Activated B cell treated with CpG ODN at 0.5 μM for 24 hours (primary cell): ENCODE measurements around the gene SREBF1. TPM values are rescaled to one million over a fixed set of nuclear protein-coding genes. Genes with fewer than 3 reads are reported as not detected.

Experiments
- ATAC-seq: fragments of 200-7000 bp; cut with Tn5 transposase; one replicate; pipeline ENCODE4 v1.10.0; 2021; ENCODE audit warnings: low read depth, mild to moderate bottlenecking, moderate library complexity
- CTCF ChIA-PET: fragments of 350-600 bp; sonication (Branson Sonifier 250); formaldehyde crosslinking; loops from one replicate; lab custom pipeline; 2021; ENCODE audit warnings: antibody characterized with exemption; lab: Charles Lee
- POLR2A ChIA-PET: fragments of 350-600 bp; sonication (Branson Sonifier 250); formaldehyde crosslinking; loops from one replicate; lab custom pipeline; 2021; ENCODE audit warnings: antibody characterized with exemption; lab: Charles Lee
- DNase-seq: peaks from one replicate; pipeline ENCODE4 v3.0.0; 2022
- H3K27ac Mint-ChIP-seq: one replicate; pipeline ENCODE4 v1.8.0; 2020; ENCODE audit warnings: mixed read lengths
- H3K27me3 Mint-ChIP-seq: one replicate; pipeline ENCODE4 v1.8.0; 2021; ENCODE audit warnings: mixed read lengths
- H3K36me3 Mint-ChIP-seq: one replicate; pipeline ENCODE4 v1.8.0; 2021; ENCODE audit warnings: low read depth, mixed read lengths
- H3K4me1 Mint-ChIP-seq: one replicate; pipeline ENCODE4 v1.8.0; 2021; ENCODE audit warnings: mixed read lengths
- H3K4me3 Mint-ChIP-seq: one replicate; pipeline ENCODE4 v1.8.0; 2020; ENCODE audit warnings: mild to moderate bottlenecking, mixed read lengths
- H3K9me3 Mint-ChIP-seq: one replicate; pipeline ENCODE4 v1.8.0; 2020; ENCODE audit warnings: mixed read lengths
- intact Hi-C: fragments of 100-400 bp; cut with micrococcal nuclease; formaldehyde crosslinking; loops from one replicate; pipeline ENCODE4 v1.15.1; 2024
- total RNA-seq: library from RNA; stranded (reverse); gene quantifications from 2 replicates; pipeline ENCODE4 v1.2.3, GENCODE V29; 2022
- TF ChIP-seq, protein P1 (sequence below): fragments of 200-600 bp; IDR thresholded peaks from one replicate; pipeline ENCODE4 v1.8.0; 2022; ENCODE audit warnings: antibody characterized with exemption, mild to moderate bottlenecking

Gene SREBF1
- total RNA-seq, 1 donor from 2014 or later: 19.7 TPM

DNA sequence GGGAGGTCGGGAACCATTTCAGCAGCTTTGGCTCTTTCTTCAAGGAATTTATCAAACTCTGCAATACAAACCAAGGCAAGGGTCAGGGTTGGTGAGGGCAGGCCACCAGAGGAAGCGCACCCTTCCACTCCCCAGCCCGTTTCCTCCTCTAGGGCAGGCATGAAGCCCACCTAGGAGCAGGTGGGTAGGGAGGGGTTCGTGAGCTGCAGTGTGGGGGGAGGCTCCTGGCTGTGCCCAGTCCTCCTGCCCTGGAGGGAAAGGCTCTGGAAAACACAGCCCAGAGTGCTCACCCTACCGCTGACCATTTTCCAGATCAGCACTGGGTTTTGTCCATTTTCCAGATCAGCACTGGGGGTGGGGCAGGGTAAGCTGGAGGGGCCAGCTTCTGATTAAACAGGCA, 10.9 kb upstream of the SREBF1 start:
- H3K27ac Mint-ChIP-seq: no peak overlapping the region
- H3K27me3 Mint-ChIP-seq: no peaks in the 10 kb centered on the region

DNA sequence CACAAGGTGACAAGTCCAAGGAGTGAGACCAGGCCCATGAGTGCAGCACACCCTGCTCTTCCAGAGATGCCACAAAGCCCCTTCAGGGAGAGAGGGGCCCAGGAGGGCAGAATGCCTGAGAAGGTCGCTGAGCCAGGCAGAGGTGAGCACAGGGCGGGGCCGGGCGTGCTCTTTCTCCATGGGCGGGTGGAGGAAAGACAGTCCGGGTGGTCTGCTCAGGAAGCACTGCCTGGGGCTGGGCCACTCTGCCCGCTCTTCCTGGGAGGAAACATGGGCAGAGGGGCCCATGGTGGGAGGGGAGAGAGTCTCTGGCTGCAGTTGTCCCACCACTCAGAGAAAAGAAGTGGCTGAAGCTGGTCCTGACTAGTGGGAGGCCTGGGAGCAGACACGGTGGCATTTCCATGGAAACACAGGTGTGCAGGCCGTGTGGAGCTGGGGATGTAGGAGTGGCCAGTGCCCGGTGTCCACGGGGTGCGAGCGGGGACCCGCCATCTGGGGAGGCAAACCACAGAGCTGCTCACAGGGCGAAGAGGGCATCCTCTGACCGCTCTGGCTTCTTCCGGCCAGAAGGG, 10.4 kb upstream of the SREBF1 start:
- no peak for ATAC-seq
- DNase-seq: no peak
- Mint-ChIP-seq H3K4me3 (no peak overlapping the region), H3K27me3 (no peaks in the 10 kb centered on the region), H3K36me3 (peaks cover 3% of the 10 kb centered on the region), H3K4me1 (peaks cover 35% of the 10 kb centered on the region), H3K9me3 (no peaks in the 10 kb centered on the region), H3K27ac (no peak overlapping the region)
- TF ChIP-seq, protein P1, sequence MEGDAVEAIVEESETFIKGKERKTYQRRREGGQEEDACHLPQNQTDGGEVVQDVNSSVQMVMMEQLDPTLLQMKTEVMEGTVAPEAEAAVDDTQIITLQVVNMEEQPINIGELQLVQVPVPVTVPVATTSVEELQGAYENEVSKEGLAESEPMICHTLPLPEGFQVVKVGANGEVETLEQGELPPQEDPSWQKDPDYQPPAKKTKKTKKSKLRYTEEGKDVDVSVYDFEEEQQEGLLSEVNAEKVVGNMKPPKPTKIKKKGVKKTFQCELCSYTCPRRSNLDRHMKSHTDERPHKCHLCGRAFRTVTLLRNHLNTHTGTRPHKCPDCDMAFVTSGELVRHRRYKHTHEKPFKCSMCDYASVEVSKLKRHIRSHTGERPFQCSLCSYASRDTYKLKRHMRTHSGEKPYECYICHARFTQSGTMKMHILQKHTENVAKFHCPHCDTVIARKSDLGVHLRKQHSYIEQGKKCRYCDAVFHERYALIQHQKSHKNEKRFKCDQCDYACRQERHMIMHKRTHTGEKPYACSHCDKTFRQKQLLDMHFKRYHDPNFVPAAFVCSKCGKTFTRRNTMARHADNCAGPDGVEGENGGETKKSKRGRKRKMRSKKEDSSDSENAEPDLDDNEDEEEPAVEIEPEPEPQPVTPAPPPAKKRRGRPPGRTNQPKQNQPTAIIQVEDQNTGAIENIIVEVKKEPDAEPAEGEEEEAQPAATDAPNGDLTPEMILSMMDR: no peak
- CTCF ChIA-PET: interaction anchor here (1.6 kb wide), 1 partner anchor 13 kb away, joined by 4 read pairs; no protein-coding TSS in a partner anchor
- intact Hi-C loops: no loop called here
- POLR2A ChIA-PET: interaction anchor here (0.5 to 1.3 kb wide), 4 partner anchors 11 to 143 kb away, joined by 3 to 6 read pairs (median 4); partner anchors contain the start of gene SREBF1

More for the DNA sequence above, 10.9 kb upstream of the SREBF1 start:
- intact Hi-C loops: no loop called here
- H3K9me3 Mint-ChIP-seq: no peaks in the 10 kb centered on the region
- ChIA-PET POLR2A (interaction anchor here (0.5 to 1.3 kb wide), 4 partner anchors 12 to 143 kb away, joined by 3 to 6 read pairs (median 4); partner anchors contain the start of gene SREBF1), CTCF (interaction anchor here (1.0 kb wide), 1 partner anchor 11 kb away, joined by 3 read pairs; the partner anchor contains the start of gene SREBF1)
- peaks cover 3% of the 10 kb centered on the region for H3K36me3 Mint-ChIP-seq
- TF ChIP-seq, protein P1: no peak
- H3K4me3 Mint-ChIP-seq: no peak overlapping the region
- peaks cover 35% of the 10 kb centered on the region for H3K4me1 Mint-ChIP-seq
- ATAC-seq: no peak
- DNase-seq: no peak

DNA sequence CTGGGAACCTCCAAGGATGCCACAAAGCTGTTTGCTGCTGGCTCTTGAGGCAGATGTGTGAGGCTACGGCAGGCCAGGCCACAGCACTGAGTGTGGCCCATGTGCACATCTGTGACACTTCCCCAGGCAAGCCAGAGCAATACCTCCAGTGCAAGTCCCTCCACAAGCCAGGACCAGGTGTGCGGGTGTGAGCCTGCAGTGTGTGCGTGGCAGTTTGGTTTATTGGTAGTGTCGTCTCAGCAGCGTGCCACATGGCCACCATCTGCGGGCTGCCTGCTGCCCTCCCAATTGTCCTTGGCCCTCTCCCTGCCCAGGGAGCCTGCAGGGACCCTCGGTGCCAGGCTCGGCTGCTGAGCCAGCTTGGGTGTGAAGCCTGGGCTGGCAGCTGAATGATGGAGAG, 9.9 kb upstream of the SREBF1 start:
- peaks cover 35% of the 10 kb centered on the region for H3K4me1 Mint-ChIP-seq
- no peak for ATAC-seq

GRCh38 chr17:17846003-17846402, 9.2 kb upstream of the SREBF1 start:
- no peak overlapping the region for H3K27ac Mint-ChIP-seq
- ChIA-PET POLR2A (interaction anchor here (0.7 kb wide), 1 partner anchor 10 kb away, joined by 4 read pairs; no protein-coding TSS in a partner anchor), CTCF (interaction anchor here (0.9 to 1.6 kb wide), 3 partner anchors 11 to 30 kb away, joined by 3 to 4 read pairs (median 3); no protein-coding TSS in a partner anchor)
- intact Hi-C loops: no loop called here
- H3K4me3 Mint-ChIP-seq: no peak overlapping the region
- DNase-seq (no peak), ATAC-seq (no peak)
- TF ChIP-seq, protein P1: no peak
- peaks cover 3% of the 10 kb centered on the region for H3K36me3 Mint-ChIP-seq
- no peaks in the 10 kb centered on the region for H3K27me3 Mint-ChIP-seq
- H3K9me3 Mint-ChIP-seq: no peaks in the 10 kb centered on the region
- peaks cover 31% of the 10 kb centered on the region for H3K4me1 Mint-ChIP-seq

More for the DNA sequence above, 9.9 kb upstream of the SREBF1 start:
- intact Hi-C loops: no loop called here
- Mint-ChIP-seq H3K36me3 (peaks cover 3% of the 10 kb centered on the region), H3K4me3 (no peak overlapping the region), H3K27me3 (no peaks in the 10 kb centered on the region), H3K27ac (no peak overlapping the region), H3K9me3 (no peaks in the 10 kb centered on the region)
- no peak for DNase-seq
- POLR2A ChIA-PET: no interaction called here
- CTCF ChIA-PET: interaction anchor here (1.6 kb wide), 1 partner anchor 13 kb away, joined by 4 read pairs; no protein-coding TSS in a partner anchor
- TF ChIP-seq, protein P1: no peak

- no peaks in the 10 kb centered on the region for H3K27me3 Mint-ChIP-seq
- no peak overlapping the region for H3K27ac Mint-ChIP-seq
- H3K9me3 Mint-ChIP-seq: no peaks in the 10 kb centered on the region
- ATAC-seq: no peak
- H3K4me3 Mint-ChIP-seq: no peak overlapping the region
- H3K36me3 Mint-ChIP-seq: peaks cover 3% of the 10 kb centered on the region
- H3K4me1 Mint-ChIP-seq: peaks cover 28% of the 10 kb centered on the region
- no peak for DNase-seq
- TF ChIP-seq, protein P1: no peak
- ChIA-PET CTCF (interaction anchor here (0.9 to 1.6 kb wide), 3 partner anchors 12 to 30 kb away, joined by 3 to 4 read pairs (median 3); no protein-coding TSS in a partner anchor), POLR2A (no interaction called here)
- intact Hi-C loops: no loop called here
Measured at GRCh38 chr17:17845046-17845775, 8.4 kb upstream of the SREBF1 start.
